Effector memory CD8-positive, alpha-beta T cell (primary cell): ENCODE results near the gene ENTPD3.
A peak's percentile ranks its signal among the peaks of the same experiment; 100 is the strongest.

ENCODE experiments used
- ATAC-seq: fragments of 150-1000 bp; cut with Tn5 transposase; replicated peaks from 2 replicates; pipeline ENCODE4 v1.10.0; 2021; ENCODE audit warnings: mild to moderate bottlenecking, moderate library complexity
- DNase-seq, 3 experiments: peaks; one replicate each; pipeline ENCODE4 v3.0.0; 2021
- H3K27ac Mint-ChIP-seq, 2 donors: one replicate each; pipeline ENCODE4 v1.8.0; 2022; ENCODE audit warnings: mild to moderate bottlenecking in 2 of 2, mixed read lengths in 2 of 2, moderate library complexity in 2 of 2
- H3K27me3 Mint-ChIP-seq, 2 donors: one replicate each; pipeline ENCODE4 v1.8.0; 2022; ENCODE audit warnings: mixed read lengths in 2 of 2
- H3K36me3 Mint-ChIP-seq: one replicate; pipeline ENCODE4 v1.8.0; 2022; ENCODE audit warnings: mild to moderate bottlenecking, moderate library complexity, mixed read lengths; ENCODE audit not compliant: insufficient read depth
- H3K4me1 Mint-ChIP-seq, 2 donors: one replicate each; pipeline ENCODE4 v1.8.0; 2022; ENCODE audit warnings: low read depth in 2 of 2, mixed read lengths in 2 of 2
- H3K4me3 Mint-ChIP-seq, 2 donors: one replicate each; pipeline ENCODE4 v1.8.0; 2022; ENCODE audit warnings: mild to moderate bottlenecking in 2 of 2, mixed read lengths in 2 of 2, moderate library complexity in 2 of 2
- H3K9me3 Mint-ChIP-seq, 2 donors: one replicate each; pipeline ENCODE4 v1.8.0; 2022; ENCODE audit warnings: mixed read lengths in 2 of 2
- total RNA-seq, 9 experiments: gene quantifications; one replicate each; lab custom pipeline; 2026; lab: John Stamatoyannopoulos, UW

Gene ENTPD3
- total RNA-seq: 0 to 0.21 (median 0) reads per million in 9 experiments

GRCh38 chr3:40387001-40387894 lies at the start of gene ENTPD3:
Gene ENTPD3 (plus strand): TSS chr3:40387184. CDS start chr3:40388058, 874 bp downstream.
- Mint-ChIP-seq H3K9me3 (no peaks in the 10 kb centered on the region), H3K4me1 (peaks cover 7% of the 10 kb centered on the region in 2 donors), H3K27me3 (peaks cover 40 to 43% of the 10 kb centered on the region in 2 donors), H3K27ac (peak within 1 kb of the TSS in 1 of 2 donors; percentile 4), H3K36me3 (no peaks in the 10 kb centered on the region), H3K4me3 (peak within 1 kb of the TSS; percentile 45 to 51)
- DNase-seq: peak; percentile 1 to 12 (median 3)
- peak; percentile 89 for ATAC-seq

GRCh38 chr3:40339871-40340270 lies 47.1 kb upstream of the ENTPD3 start:
- Mint-ChIP-seq H3K27me3 (no peaks in the 10 kb centered on the region), H3K9me3 (no peaks in the 10 kb centered on the region), H3K36me3 (no peaks in the 10 kb centered on the region), H3K4me1 (peaks cover 0 to 2% of the 10 kb centered on the region in 2 donors), H3K4me3 (no peak overlapping the region), H3K27ac (no peak overlapping the region)
- DNase-seq: no peak
- ATAC-seq: no peak

GRCh38 chr3:40340541-40341170 lies 46.3 kb upstream of the ENTPD3 start:
- no peaks in the 10 kb centered on the region for H3K27me3 Mint-ChIP-seq
- H3K27ac Mint-ChIP-seq: no peak overlapping the region
- no peaks in the 10 kb centered on the region for H3K36me3 Mint-ChIP-seq
- DNase-seq (no peak), ATAC-seq (no peak)
- H3K4me3 Mint-ChIP-seq: no peak overlapping the region
- H3K9me3 Mint-ChIP-seq: no peaks in the 10 kb centered on the region
- peaks cover 0 to 2% of the 10 kb centered on the region in 2 donors for H3K4me1 Mint-ChIP-seq

GRCh38 chr3:40341671-40342070 lies 45.3 kb upstream of the ENTPD3 start:
- Mint-ChIP-seq H3K9me3 (no peaks in the 10 kb centered on the region), H3K4me1 (peaks cover 0 to 2% of the 10 kb centered on the region in 2 donors), H3K36me3 (no peaks in the 10 kb centered on the region), H3K27me3 (no peaks in the 10 kb centered on the region), H3K27ac (no peak overlapping the region), H3K4me3 (no peak overlapping the region)
- no peak for ATAC-seq
- no peak for DNase-seq

- no peak overlapping the region for H3K27ac Mint-ChIP-seq
- H3K4me1 Mint-ChIP-seq: no peaks in the 10 kb centered on the region
- DNase-seq (no peak), ATAC-seq (no peak)
- H3K9me3 Mint-ChIP-seq: peaks cover 0 to 2% of the 10 kb centered on the region in 2 donors
- no peaks in the 10 kb centered on the region for H3K36me3 Mint-ChIP-seq
- peaks cover 31 to 38% of the 10 kb centered on the region in 2 donors for H3K27me3 Mint-ChIP-seq
- no peak overlapping the region for H3K4me3 Mint-ChIP-seq
Observed at GRCh38 chr3:40350529-40350928, 36.5 kb upstream of the ENTPD3 start.

- Mint-ChIP-seq H3K4me3 (no peak overlapping the region), H3K4me1 (no peaks in the 10 kb centered on the region), H3K27ac (no peak overlapping the region), H3K36me3 (no peaks in the 10 kb centered on the region), H3K27me3 (peaks cover 37% of the 10 kb centered on the region in 2 donors), H3K9me3 (peaks cover 0 to 2% of the 10 kb centered on the region in 2 donors)
- ATAC-seq (no peak), DNase-seq (no peak)
Observed at GRCh38 chr3:40355410-40355809, 31.6 kb upstream of the ENTPD3 start.

- Mint-ChIP-seq H3K4me1 (no peaks in the 10 kb centered on the region), H3K9me3 (no peaks in the 10 kb centered on the region), H3K36me3 (no peaks in the 10 kb centered on the region), H3K27ac (no peak overlapping the region), H3K27me3 (peaks cover 26% of the 10 kb centered on the region in 2 donors), H3K4me3 (no peak overlapping the region)
- ATAC-seq (no peak), DNase-seq (no peak)
Observed at GRCh38 chr3:40358454-40358853, 28.5 kb upstream of the ENTPD3 start.

GRCh38 chr3:40363674-40364073 lies 23.3 kb upstream of the ENTPD3 start:
- ATAC-seq (no peak), DNase-seq (no peak)
- Mint-ChIP-seq H3K4me1 (no peaks in the 10 kb centered on the region), H3K27me3 (peaks cover 20 to 31% of the 10 kb centered on the region in 2 donors), H3K4me3 (no peak overlapping the region), H3K9me3 (no peaks in the 10 kb centered on the region), H3K27ac (no peak overlapping the region), H3K36me3 (no peaks in the 10 kb centered on the region)

GRCh38 chr3:40366203-40367162 lies 20.5 kb upstream of the ENTPD3 start:
- H3K4me1 Mint-ChIP-seq: no peaks in the 10 kb centered on the region
- no peaks in the 10 kb centered on the region for H3K36me3 Mint-ChIP-seq
- DNase-seq: no peak
- H3K9me3 Mint-ChIP-seq: no peaks in the 10 kb centered on the region
- H3K4me3 Mint-ChIP-seq: no peak overlapping the region
- no peak for ATAC-seq
- peaks cover 40 to 53% of the 10 kb centered on the region in 2 donors for H3K27me3 Mint-ChIP-seq
- H3K27ac Mint-ChIP-seq: no peak overlapping the region

GRCh38 chr3:40369716-40370115 lies 17.3 kb upstream of the ENTPD3 start:
- ATAC-seq: no peak
- H3K27ac Mint-ChIP-seq: no peak overlapping the region
- H3K4me3 Mint-ChIP-seq: no peak overlapping the region
- no peaks in the 10 kb centered on the region for H3K36me3 Mint-ChIP-seq
- H3K9me3 Mint-ChIP-seq: no peaks in the 10 kb centered on the region
- no peak for DNase-seq
- H3K4me1 Mint-ChIP-seq: no peaks in the 10 kb centered on the region
- peaks cover 45 to 53% of the 10 kb centered on the region in 2 donors for H3K27me3 Mint-ChIP-seq

- no peak overlapping the region for H3K4me3 Mint-ChIP-seq
- peaks cover 0 to 2% of the 10 kb centered on the region in 2 donors for H3K9me3 Mint-ChIP-seq
- no peaks in the 10 kb centered on the region for H3K27me3 Mint-ChIP-seq
- no peaks in the 10 kb centered on the region for H3K4me1 Mint-ChIP-seq
- DNase-seq: no peak
- no peak for ATAC-seq
- H3K36me3 Mint-ChIP-seq: no peaks in the 10 kb centered on the region
- no peak overlapping the region for H3K27ac Mint-ChIP-seq
Observed at GRCh38 chr3:40377822-40378221, 9.2 kb upstream of the ENTPD3 start.

- no peaks in the 10 kb centered on the region for H3K4me1 Mint-ChIP-seq
- peaks cover 0 to 6% of the 10 kb centered on the region in 2 donors for H3K27me3 Mint-ChIP-seq
- ATAC-seq (no peak), DNase-seq (no peak)
- peaks cover 0 to 2% of the 10 kb centered on the region in 2 donors for H3K9me3 Mint-ChIP-seq
- no peak overlapping the region for H3K27ac Mint-ChIP-seq
- H3K36me3 Mint-ChIP-seq: no peaks in the 10 kb centered on the region
- H3K4me3 Mint-ChIP-seq: no peak overlapping the region
Observed at GRCh38 chr3:40379674-40380306, 7.2 kb upstream of the ENTPD3 start.
